ENCODE data around the gene CARD11. TPM values are rescaled to one million over a fixed set of nuclear protein-coding genes. Genes with fewer than 3 reads are reported as not detected.

The CARD11 gene
- total and polyA plus RNA-seq, 9 donors, result 0.28 to 2.5 (median 0.80) TPM

DNA sequence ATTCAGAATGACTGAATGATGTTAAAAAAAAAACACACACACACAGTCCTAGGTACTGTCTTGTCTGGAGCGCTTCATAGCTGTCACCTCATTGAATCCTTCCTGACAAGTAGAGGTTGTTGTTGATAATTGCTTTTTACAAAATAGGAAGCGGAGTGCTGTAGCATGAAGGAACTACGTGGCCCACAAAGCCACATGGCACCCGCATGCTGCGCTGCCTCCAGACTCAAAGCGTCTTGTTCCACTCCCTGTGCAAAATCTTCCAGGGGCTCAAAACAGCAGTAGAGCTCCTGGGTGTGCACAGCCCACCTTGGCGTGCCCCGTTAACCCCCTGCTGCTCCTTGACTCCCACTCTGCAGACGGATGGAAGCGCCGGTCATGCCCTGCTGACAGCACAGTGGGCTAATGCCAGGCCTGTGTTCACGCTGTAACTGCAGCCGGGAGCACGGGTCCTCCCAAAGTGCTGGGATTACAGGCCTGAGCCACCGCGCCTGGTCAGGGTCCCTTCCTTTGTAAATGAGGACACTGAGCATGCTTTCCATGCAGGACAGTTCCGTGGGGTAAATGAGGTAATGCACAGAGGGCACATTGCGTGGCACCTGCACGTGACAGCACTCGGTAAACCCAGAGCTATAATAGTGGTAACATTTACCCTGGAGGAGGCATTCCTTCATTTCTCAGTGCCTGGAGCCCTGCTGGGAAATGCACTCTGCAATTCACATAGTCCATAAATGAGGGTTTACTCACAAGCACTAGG, 108.5 kb downstream of the CARD11 start:
- DNase-seq, result peak in 2 of 5 donors; percentile 6 to 21
- WGBS, 3 donors, result 90 to 94% (median 93%) methylated on average over 20 of the region's 20 CpGs

DNA sequence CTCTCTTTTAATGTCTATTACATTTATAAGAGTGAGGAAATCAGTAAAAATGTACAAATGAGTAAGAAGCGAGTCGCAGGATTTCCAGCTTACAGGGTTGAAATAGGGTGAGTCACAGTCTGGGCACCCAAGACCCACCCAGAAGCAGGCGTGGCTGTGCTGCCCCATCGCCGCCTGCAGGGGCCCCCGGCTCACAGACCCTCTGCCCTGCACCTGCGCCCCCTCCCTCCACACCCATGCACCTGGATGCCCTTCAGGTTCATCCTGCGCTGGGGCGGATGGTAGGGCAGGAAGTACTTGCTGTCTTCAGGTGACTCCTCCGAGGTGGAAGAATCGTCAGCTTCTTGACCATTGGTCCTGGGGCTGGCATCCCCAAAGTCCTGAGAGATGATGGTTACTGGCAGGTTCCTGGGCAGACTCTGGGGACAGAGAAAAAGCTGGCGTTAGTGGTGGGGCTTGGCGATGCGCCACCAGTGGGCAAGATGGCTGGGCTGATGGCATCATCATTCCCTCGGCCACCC, 109.4 kb downstream of the CARD11 start:
- H3K36me3 ChIP-seq, result no peaks in the 10 kb centered on the region
- TF ChIP-seq CTCF (IDR thresholded peaks at IDR 0.05) (no peak), POLR2A (IDR thresholded peaks at IDR 0.05) (no peak), EP300 (IDR thresholded peaks at IDR 0.05) (no peak)
- no peaks in the 10 kb centered on the region for H3K9me3 ChIP-seq
- no peak overlapping the region for H3K27ac ChIP-seq
- peak in 2 of 5 donors; percentile 11 to 18 for DNase-seq
- no peak overlapping the region for H3K4me3 ChIP-seq
- H3K4me1 ChIP-seq (ENCODE audit: insufficient read depth), result no peaks in the 10 kb centered on the region
- WGBS, 3 donors, result 86 to 91% (median 88%) methylated on average over 15 of the region's 15 CpGs
- intact Hi-C loops (cut with DNase I), result no loop called here
- no peaks in the 10 kb centered on the region for H3K27me3 ChIP-seq

More for the DNA sequence above, 108.5 kb downstream of the CARD11 start:
- Histone ChIP-seq H3K27me3 (no peaks in the 10 kb centered on the region), H3K4me3 (no peak overlapping the region), H3K4me1 (ENCODE audit: insufficient read depth) (no peaks in the 10 kb centered on the region), H3K9me3 (no peaks in the 10 kb centered on the region), H3K27ac (no peak overlapping the region), H3K36me3 (no peaks in the 10 kb centered on the region)
- TF ChIP-seq EP300 (IDR thresholded peaks at IDR 0.05), result no peak
- no peak for TF ChIP-seq POLR2A (IDR thresholded peaks at IDR 0.05)
- no peak for TF ChIP-seq CTCF (IDR thresholded peaks at IDR 0.05)
- intact Hi-C loops (cut with DNase I), result no loop called here

DNA sequence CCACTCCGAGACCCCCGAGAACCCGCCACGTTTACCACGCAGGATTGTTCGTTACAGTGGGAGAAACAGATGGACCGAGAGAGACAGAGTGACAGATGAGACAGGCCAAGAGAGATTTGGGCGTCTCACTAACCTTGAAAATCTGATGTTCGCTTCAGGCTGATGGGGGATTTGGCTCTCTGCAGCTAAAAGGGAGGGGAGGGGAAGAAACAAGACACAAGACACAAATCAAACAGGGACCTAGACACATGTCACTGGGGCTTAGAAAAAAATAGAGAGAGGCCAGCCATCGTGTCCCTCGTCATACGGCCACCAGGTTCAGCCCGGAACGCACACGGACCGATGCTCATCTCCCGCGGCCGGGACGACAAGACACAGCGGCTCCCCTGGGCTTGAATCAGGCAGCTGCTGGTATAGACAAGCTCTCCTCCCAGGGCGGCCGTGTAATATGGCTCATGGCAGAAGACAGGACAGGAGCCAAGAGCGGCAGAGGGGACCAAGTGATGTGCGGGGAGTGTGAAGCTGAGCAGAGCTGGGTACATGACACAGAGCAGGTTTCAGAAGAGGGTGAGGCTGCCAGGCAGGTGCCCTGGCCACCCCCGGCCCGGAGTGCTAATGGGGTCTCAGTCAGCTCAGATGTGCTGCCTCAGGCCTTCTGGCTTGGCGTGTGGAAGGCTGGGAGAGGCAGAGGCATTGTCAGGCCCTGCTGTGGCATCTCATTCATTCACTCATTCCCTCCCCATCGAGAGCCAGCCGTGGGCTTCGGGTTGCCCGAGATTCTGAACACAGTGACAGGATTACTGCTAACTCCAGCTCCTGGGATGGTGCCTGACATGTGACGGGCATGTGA, 111.0 kb downstream of the CARD11 start:
- Histone ChIP-seq H3K4me1 (ENCODE audit: insufficient read depth) (peaks cover 8% of the 10 kb centered on the region), H3K36me3 (no peaks in the 10 kb centered on the region), H3K4me3 (no peak overlapping the region), H3K27me3 (no peaks in the 10 kb centered on the region), H3K27ac (no peak overlapping the region), H3K9me3 (no peaks in the 10 kb centered on the region)
- peak in 2 of 5 donors; percentile 8 to 17 for DNase-seq
- WGBS, 3 donors, result 70 to 79% (median 75%) methylated on average over 33 of the region's 33 CpGs
- TF ChIP-seq EP300 (IDR thresholded peaks at IDR 0.05) (no peak), POLR2A (IDR thresholded peaks at IDR 0.05) (no peak), CTCF (IDR thresholded peaks at IDR 0.05) (no peak)
- intact Hi-C loops (cut with DNase I), result no loop called here

- Histone ChIP-seq H3K27ac (no peak overlapping the region), H3K27me3 (no peaks in the 10 kb centered on the region), H3K36me3 (no peaks in the 10 kb centered on the region), H3K9me3 (no peaks in the 10 kb centered on the region), H3K4me1 (ENCODE audit: insufficient read depth) (peaks cover 8% of the 10 kb centered on the region), H3K4me3 (no peak overlapping the region)
- DNase-seq, result peak in 2 of 5 donors; percentile 12 to 17
- TF ChIP-seq EP300 (IDR thresholded peaks at IDR 0.05), result no peak
- TF ChIP-seq POLR2A (IDR thresholded peaks at IDR 0.05), result no peak
- no peak for TF ChIP-seq CTCF (IDR thresholded peaks at IDR 0.05)
- 88 to 95% (median 92%) methylated on average over 9 of the region's 9 CpGs for WGBS, 3 donors
- intact Hi-C loops (cut with DNase I), result no loop called here
Observed at GRCh38 chr7:2931034-2931415, 112.6 kb downstream of the CARD11 start.

Measured in ovary (tissue), 9 donors.